Activated CD4-positive, alpha-beta memory T cell treated with anti-CD3 and anti-CD28 coated beads for 36 hours (primary cell): ENCODE results near the gene TMEM74B. TPM values are rescaled to one million over a fixed set of nuclear protein-coding genes. Genes with fewer than 3 reads are reported as not detected.

Experiments used
- CTCF ChIA-PET: fragments of 350-600 bp; sonication (Branson Sonifier 250); formaldehyde crosslinking; loops from one replicate; lab custom pipeline; 2021; ENCODE audit warnings: antibody characterized with exemption, inconsistent platforms; lab: Charles Lee
- POLR2A ChIA-PET: fragments of 350-600 bp; sonication (Branson Sonifier 250); formaldehyde crosslinking; loops from one replicate; lab custom pipeline; 2021; ENCODE audit warnings: antibody characterized with exemption; lab: Charles Lee
- DNase-seq: peaks from one replicate; pipeline ENCODE4 v3.0.0-alpha.2; 2020
- H3K27ac Mint-ChIP-seq: one replicate; pipeline ENCODE4 v1.8.0; 2021; ENCODE audit warnings: mixed read lengths
- H3K27me3 Mint-ChIP-seq: one replicate; pipeline ENCODE4 v1.8.0; 2021; ENCODE audit warnings: mixed read lengths
- H3K36me3 Mint-ChIP-seq: one replicate; pipeline ENCODE4 v1.8.0; 2021; ENCODE audit warnings: mixed read lengths
- H3K4me1 Mint-ChIP-seq: one replicate; pipeline ENCODE4 v1.8.0; 2021; ENCODE audit warnings: low read depth, mixed read lengths
- H3K4me3 Mint-ChIP-seq: one replicate; pipeline ENCODE4 v1.8.0; 2021; ENCODE audit warnings: mild to moderate bottlenecking, mixed read lengths
- H3K9me3 Mint-ChIP-seq: one replicate; pipeline ENCODE4 v1.8.0; 2021; ENCODE audit warnings: mixed read lengths
- intact Hi-C: fragments of 100-400 bp; cut with micrococcal nuclease; formaldehyde crosslinking; loops from one replicate; pipeline ENCODE4 v1.15.1; 2023
- total RNA-seq, 2 experiments: library from RNA; stranded (reverse); gene quantifications; one replicate each; pipeline ENCODE4 v1.2.3, GENCODE V29; 2021

Gene TMEM74B
- total RNA-seq, 2 experiments from 2014 or later: 0.63 to 1.3 TPM

DNA sequence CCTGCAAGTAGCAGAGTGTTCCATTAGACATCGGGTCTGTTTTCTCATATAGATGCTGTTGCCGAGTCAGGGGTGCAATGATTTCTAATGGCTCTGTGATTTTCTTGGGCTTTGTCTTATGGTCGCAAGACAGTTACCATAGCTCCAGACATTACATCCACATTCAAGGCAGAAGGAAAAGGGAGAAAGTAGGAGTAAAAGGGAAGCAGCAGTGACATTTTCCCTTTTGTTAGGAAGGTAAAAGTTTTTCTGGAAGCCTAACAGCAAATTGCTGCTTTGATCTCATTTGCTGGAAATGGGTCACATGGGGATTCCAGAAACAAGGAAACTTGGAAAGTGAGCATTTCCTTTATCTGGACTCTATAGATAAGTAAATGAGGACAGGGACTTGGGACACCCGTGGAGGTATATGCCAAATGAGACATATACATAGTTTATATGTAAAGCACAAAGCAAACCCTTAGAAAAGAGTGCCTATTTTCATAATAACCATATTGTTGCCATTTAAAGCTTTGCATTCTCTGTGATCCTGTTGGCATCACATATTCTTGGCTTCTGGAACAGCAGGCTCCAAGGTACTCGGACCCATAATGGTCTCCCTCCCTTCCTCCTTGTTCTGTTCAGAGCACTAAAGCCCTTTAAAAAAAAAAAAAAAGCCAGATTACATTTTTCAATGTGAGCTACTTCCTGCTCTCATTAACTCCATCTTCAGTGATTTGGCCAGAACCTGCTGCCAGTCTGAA, 18.2 kb upstream of the TMEM74B start, which contains the start of gene C20orf202:
Gene C20orf202, plus strand, starts transcription at position 693 of the 743 bp plus-strand sequence. CDS start 132 bp downstream, outside the sequence.
- Mint-ChIP-seq H3K4me1 (peaks cover 2% of the 10 kb centered on the region), H3K36me3 (no peaks in the 10 kb centered on the region), H3K27me3 (no peaks in the 10 kb centered on the region), H3K9me3 (no peaks in the 10 kb centered on the region), H3K4me3 (no peak within 1 kb of the TSS), H3K27ac (no peak within 1 kb of the TSS)
- CTCF ChIA-PET: interaction anchor here (0.6 kb wide), 1 partner anchor 383 kb away, joined by 3 read pairs; no protein-coding TSS in a partner anchor
- no peak for DNase-seq
- intact Hi-C loops: no loop called here
- POLR2A ChIA-PET: no interaction called here

DNA sequence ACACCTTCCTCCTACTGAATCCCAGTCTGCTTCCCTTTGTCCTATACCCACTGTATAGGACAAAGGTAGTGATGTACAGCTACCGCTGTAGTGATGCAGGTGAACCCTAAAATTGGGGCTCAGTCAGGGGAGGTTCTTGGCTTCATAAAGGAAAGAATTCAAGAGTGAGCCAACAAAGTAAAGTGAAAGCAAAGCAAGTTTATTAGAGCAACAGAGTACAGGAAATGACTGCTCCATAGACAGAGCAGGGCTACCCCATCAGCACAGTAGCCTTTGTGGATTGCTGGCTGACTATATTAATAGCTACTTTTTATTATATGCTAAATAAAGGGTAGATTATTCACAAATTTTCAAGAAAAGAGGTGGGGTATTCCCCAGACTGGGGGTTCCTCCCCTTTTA, 15.2 kb upstream of the TMEM74B start:
- peaks cover 2% of the 10 kb centered on the region for H3K9me3 Mint-ChIP-seq
- intact Hi-C loops: no loop called here

DNA sequence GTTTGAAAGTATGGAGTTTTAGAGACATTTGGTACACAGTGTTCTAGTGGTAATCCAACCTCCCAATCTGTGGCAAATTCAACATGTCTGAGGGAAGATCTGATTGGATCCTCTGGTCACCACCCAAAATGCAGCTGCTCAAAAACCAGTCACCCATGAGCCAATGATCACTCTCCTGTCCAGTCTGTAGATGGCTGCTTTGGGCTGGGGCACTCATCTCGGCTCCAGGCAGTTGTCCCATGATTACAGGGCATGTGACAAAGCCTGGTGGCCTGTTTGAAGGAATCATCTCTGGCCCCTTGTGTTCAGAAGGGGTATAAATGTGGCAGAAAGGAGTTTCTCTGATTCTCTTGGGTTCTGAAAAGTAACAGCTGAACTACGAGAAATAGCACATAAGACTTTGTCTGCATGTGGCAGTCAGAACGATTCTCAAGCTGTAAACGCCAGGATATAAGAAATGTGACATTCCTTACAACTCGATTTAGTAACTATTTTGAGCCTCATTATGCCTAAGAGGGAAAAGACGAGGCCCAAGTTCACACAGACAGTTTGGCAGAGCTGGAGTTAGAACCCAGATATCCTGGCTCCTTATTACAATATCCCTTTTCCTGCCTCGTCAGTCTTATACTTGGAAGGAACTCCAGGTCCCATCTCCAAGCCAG, 14.6 kb upstream of the TMEM74B start:
- peaks cover 2% of the 10 kb centered on the region for H3K9me3 Mint-ChIP-seq
- H3K4me3 Mint-ChIP-seq: no peak overlapping the region
- CTCF ChIA-PET: interaction anchor here (0.6 to 1.3 kb wide), 3 partner anchors 13 to 309 kb away, joined by 3 to 4 read pairs (median 3); no protein-coding TSS in a partner anchor
- POLR2A ChIA-PET: no interaction called here
- no peak overlapping the region for H3K27ac Mint-ChIP-seq
- no peak for DNase-seq
- no peaks in the 10 kb centered on the region for H3K27me3 Mint-ChIP-seq
- H3K4me1 Mint-ChIP-seq: peaks cover 2% of the 10 kb centered on the region
- no peaks in the 10 kb centered on the region for H3K36me3 Mint-ChIP-seq
- intact Hi-C loops: no loop called here

More for the DNA sequence above, 15.2 kb upstream of the TMEM74B start:
- peaks cover 2% of the 10 kb centered on the region for H3K4me1 Mint-ChIP-seq
- H3K27me3 Mint-ChIP-seq: no peaks in the 10 kb centered on the region
- ChIA-PET CTCF (interaction anchor here (1.1 to 1.3 kb wide), 2 partner anchors 13 kb away, joined by 3 to 4 read pairs; no protein-coding TSS in a partner anchor), POLR2A (no interaction called here)
- H3K36me3 Mint-ChIP-seq: no peaks in the 10 kb centered on the region
- no peak overlapping the region for H3K4me3 Mint-ChIP-seq
- no peak overlapping the region for H3K27ac Mint-ChIP-seq
- no peak for DNase-seq

DNA sequence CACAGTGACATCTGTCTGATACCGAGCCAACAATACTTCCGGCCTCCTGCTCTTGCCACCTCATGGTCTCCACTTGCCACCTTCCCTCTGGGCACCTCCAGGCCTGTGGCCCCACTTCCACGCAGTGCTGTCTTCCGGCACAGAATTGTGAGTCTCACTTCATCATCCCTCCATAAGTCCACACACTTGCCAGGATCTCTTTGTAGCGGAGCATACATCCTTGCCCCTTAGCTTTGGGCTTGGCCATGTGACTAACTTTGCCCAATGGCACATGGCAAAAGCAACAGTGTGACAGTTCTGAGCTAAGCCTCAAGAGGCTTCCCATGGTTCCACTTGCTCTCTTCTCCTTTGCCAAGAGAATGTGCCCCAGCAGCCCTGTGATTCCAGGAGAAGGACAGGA, 14.0 kb upstream of the TMEM74B start:
- no peak for DNase-seq
- H3K4me3 Mint-ChIP-seq: no peak overlapping the region
- CTCF ChIA-PET: interaction anchor here (1.3 kb wide), 1 partner anchor 14 kb away, joined by 4 read pairs; no protein-coding TSS in a partner anchor
- peaks cover 2% of the 10 kb centered on the region for H3K9me3 Mint-ChIP-seq
- no peak overlapping the region for H3K27ac Mint-ChIP-seq
- intact Hi-C loops: no loop called here
- H3K27me3 Mint-ChIP-seq: no peaks in the 10 kb centered on the region
- no peaks in the 10 kb centered on the region for H3K36me3 Mint-ChIP-seq
- peaks cover 2% of the 10 kb centered on the region for H3K4me1 Mint-ChIP-seq
- POLR2A ChIA-PET: no interaction called here

DNA sequence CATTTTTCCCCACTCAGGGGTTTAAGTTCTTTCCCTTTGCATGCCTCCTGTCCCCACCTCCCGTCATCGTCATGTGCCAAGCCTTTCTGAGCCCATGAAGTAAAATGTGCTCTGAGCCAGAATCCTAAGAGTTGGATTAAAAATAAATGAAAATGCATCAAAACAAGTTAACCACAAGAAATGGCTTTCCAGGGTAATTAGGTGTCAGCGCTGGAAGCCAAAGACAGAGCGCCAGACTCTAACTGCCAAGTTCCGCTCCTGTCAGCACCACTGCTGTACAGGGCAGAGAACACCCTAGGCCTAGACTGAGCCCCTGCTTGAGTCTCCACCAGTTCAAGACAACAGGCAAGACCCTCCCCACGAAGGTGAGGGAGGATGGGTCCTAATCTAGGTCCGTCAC, 13.0 kb upstream of the TMEM74B start:
- H3K4me1 Mint-ChIP-seq: peaks cover 2% of the 10 kb centered on the region
- H3K27ac Mint-ChIP-seq: no peak overlapping the region
- POLR2A ChIA-PET: no interaction called here
- no peak overlapping the region for H3K4me3 Mint-ChIP-seq
- DNase-seq: no peak
- CTCF ChIA-PET: no interaction called here
- no peaks in the 10 kb centered on the region for H3K36me3 Mint-ChIP-seq
- H3K27me3 Mint-ChIP-seq: no peaks in the 10 kb centered on the region
- intact Hi-C loops: no loop called here
- peaks cover 2% of the 10 kb centered on the region for H3K9me3 Mint-ChIP-seq

DNA sequence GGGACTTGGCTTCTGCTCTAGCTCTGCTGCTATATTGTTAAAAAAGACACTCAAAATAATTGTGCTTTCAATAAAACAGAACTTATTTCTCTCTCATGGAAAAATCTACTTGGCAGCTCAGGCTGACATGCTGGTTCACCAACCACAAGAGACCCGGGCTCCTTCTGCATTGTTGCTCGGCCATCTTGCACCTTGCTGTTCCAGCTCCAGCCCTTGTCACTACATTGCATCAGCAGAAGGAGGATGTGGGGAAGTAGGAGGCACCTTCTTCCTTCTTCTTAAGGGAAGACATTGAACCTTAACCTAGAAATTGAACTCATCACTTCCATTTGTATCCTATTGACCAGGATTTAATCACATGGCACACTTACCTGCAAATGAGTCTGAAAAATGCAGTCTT, 11.9 kb upstream of the TMEM74B start:
- CTCF ChIA-PET: no interaction called here
- DNase-seq: no peak
- H3K36me3 Mint-ChIP-seq: no peaks in the 10 kb centered on the region
- intact Hi-C loops: no loop called here
- peaks cover 2% of the 10 kb centered on the region for H3K4me1 Mint-ChIP-seq
- H3K27me3 Mint-ChIP-seq: no peaks in the 10 kb centered on the region
- POLR2A ChIA-PET: no interaction called here
- no peak overlapping the region for H3K27ac Mint-ChIP-seq
- H3K9me3 Mint-ChIP-seq: peaks cover 2% of the 10 kb centered on the region
- no peak overlapping the region for H3K4me3 Mint-ChIP-seq

DNA sequence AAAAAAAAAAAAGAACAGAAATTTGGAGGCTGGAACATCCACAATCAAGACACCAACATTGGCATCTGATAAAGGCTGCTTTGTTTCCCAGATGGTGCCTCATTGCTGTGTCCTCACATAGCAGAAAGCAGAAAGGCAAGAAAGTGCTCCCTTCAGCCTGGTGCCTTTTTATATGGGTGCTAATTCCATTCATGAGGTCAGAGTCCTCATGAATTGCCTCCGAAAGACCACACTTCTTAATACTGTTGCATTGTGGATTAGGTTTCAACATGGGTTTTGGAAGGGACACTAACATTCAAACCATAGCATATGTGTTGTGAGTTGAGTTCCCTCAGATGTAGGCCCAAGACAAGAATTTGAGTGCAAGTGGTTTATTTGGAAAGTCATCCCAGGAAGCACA, 10.4 kb upstream of the TMEM74B start:
- Mint-ChIP-seq H3K27ac (no peak overlapping the region), H3K27me3 (no peaks in the 10 kb centered on the region), H3K36me3 (no peaks in the 10 kb centered on the region), H3K4me3 (no peak overlapping the region), H3K4me1 (peaks cover 2% of the 10 kb centered on the region), H3K9me3 (peaks cover 2% of the 10 kb centered on the region)
- ChIA-PET POLR2A (no interaction called here), CTCF (no interaction called here)
- DNase-seq: no peak
- intact Hi-C loops: no loop called here

DNA sequence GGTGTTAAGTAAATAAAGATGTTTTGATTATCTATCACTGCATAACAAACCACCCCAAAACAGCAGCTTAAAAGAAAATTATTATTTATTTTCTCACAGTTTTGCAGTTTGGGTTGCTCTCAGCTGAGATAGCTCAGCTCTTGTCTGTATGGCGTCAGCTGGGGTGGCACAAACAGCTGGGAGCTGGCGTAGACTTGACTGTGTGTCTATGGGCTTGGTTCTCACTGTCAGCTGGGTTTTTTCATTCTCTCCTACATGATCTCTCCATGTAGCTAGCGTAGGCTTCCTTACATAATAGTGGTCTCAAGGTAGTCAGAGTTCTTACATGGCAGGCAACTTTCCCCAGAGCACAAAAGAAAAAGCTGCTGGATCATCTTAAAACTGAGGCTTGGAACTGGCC, 6.5 kb upstream of the TMEM74B start:
- CTCF ChIA-PET: interaction anchor here (0.6 to 1.6 kb wide), 2 partner anchors 22 to 218 kb away, joined by 4 to 5 read pairs; no protein-coding TSS in a partner anchor
- H3K27me3 Mint-ChIP-seq: peaks cover 2% of the 10 kb centered on the region
- no peaks in the 10 kb centered on the region for H3K36me3 Mint-ChIP-seq
- H3K4me3 Mint-ChIP-seq: no peak overlapping the region
- intact Hi-C loops: no loop called here
- DNase-seq: no peak
- peaks cover under 1% of the 10 kb centered on the region for H3K9me3 Mint-ChIP-seq
- no peaks in the 10 kb centered on the region for H3K4me1 Mint-ChIP-seq
- POLR2A ChIA-PET: no interaction called here
- no peak overlapping the region for H3K27ac Mint-ChIP-seq

DNA sequence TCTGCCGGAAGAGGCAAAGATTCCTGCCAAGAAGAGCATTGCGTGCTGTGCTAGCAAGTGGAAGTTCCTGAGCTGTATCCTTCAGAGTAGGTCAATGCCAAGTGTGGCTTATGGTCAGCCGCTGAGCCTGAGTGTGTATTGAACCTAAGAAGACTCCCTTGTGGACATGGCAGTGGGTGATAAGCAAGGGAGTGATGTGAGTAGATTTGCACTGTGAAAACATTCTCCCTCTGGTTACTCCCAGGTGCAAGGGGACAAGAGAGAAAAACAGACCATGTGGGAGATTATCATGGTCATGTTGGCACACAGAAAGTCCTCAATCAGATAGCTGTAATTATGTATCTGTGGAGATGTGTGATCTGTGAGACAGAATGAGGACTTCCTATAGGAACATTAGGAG, 6.1 kb upstream of the TMEM74B start:
- POLR2A ChIA-PET: no interaction called here
- Mint-ChIP-seq H3K4me3 (no peak overlapping the region), H3K9me3 (no peaks in the 10 kb centered on the region), H3K36me3 (no peaks in the 10 kb centered on the region), H3K27ac (no peak overlapping the region), H3K27me3 (peaks cover 7% of the 10 kb centered on the region), H3K4me1 (no peaks in the 10 kb centered on the region)
- CTCF ChIA-PET: interaction anchor here (0.6 to 1.6 kb wide), 2 partner anchors 22 to 218 kb away, joined by 4 to 5 read pairs; no protein-coding TSS in a partner anchor
- no peak for DNase-seq
- intact Hi-C loops: no loop called here

DNA sequence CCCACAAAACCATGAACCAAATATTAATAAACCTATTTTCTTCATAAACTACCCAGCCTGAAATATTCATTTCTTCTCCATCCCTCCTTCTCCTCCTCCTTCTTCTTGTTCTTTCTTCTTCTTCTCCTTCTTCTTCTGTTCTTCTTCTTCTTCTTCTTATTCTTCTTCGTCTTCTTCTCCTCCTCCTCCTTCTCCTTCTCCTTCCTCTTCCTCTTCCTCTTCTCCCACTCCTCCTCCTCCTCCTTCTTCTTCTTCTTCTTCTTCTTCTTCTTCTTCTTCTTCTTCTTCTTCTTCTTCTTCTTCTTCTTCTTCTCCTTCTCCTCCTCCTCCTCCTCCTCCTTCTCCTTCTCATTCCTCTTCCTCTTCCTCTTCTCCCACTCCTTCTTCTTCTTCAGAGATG, 5.0 kb upstream of the TMEM74B start:
- POLR2A ChIA-PET: no interaction called here
- Mint-ChIP-seq H3K36me3 (no peaks in the 10 kb centered on the region), H3K27ac (no peak overlapping the region), H3K4me3 (no peak overlapping the region), H3K4me1 (no peaks in the 10 kb centered on the region), H3K27me3 (peaks cover 7% of the 10 kb centered on the region), H3K9me3 (no peaks in the 10 kb centered on the region)
- CTCF ChIA-PET: no interaction called here
- no peak for DNase-seq
- intact Hi-C loops: no loop called here

DNA sequence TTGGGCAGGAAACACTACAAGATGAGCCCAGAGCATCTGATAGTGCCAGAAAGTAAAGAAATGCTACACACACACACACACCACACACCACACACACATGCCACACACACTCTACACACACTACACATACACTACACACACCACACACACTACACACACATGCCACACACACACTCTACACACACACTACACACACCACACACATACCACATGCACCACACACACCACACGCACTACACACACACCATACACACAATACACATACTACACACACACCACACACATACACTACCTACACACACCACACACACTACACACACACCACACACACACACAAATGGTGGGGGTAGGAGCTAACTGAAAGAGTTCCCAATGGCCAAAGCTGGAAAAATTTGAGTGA, 3.6 kb upstream of the TMEM74B start:
- no peak overlapping the region for H3K27ac Mint-ChIP-seq
- POLR2A ChIA-PET: no interaction called here
- DNase-seq: no peak
- no peak overlapping the region for H3K4me3 Mint-ChIP-seq
- peaks cover 22% of the 10 kb centered on the region for H3K27me3 Mint-ChIP-seq
- peaks cover 7% of the 10 kb centered on the region for H3K4me1 Mint-ChIP-seq
- no peaks in the 10 kb centered on the region for H3K9me3 Mint-ChIP-seq
- intact Hi-C loops: no loop called here
- no peaks in the 10 kb centered on the region for H3K36me3 Mint-ChIP-seq
- CTCF ChIA-PET: no interaction called here

DNA sequence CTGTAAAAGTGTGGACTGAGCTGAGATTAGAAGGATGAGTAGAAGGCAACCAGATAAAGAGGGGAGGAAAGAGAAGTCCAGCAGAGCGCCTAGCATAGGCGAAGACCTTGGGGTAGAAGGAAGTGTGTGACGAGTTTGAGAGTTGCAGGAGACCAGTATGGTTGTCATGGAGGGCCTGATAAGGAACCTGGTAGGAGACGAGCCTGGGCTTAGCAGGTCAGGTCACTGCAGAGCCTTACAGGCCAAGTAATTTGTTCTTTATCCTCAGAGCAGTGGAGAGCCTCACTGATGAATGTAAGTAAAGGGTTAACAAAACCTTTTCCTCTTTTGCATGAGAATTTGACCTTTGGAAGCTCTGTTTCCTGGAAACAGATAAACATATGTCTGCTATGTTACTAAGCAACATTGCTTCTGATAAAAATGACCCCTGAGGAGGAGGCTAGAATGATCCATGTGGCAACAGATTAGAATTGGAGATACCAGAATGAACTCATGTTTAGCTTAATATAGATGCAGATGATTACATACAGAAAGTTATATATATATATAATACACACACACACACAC, 2.9 kb upstream of the TMEM74B start:
- POLR2A ChIA-PET: no interaction called here
- Mint-ChIP-seq H3K9me3 (no peaks in the 10 kb centered on the region), H3K36me3 (no peaks in the 10 kb centered on the region), H3K27ac (no peak overlapping the region), H3K4me3 (no peak overlapping the region), H3K4me1 (peaks cover 7% of the 10 kb centered on the region), H3K27me3 (peaks cover 24% of the 10 kb centered on the region)
- CTCF ChIA-PET: interaction anchor here (0.8 to 1.0 kb wide), 2 partner anchors 26 to 79 kb away, joined by 3 read pairs; no protein-coding TSS in a partner anchor
- DNase-seq: no peak
- intact Hi-C loops: no loop called here
